ENCODE data around the gene SPRR2A. TPM values are rescaled to one million over a fixed set of nuclear protein-coding genes. Genes with fewer than 3 reads are reported as not detected.

Gene SPRR2A
- total RNA-seq, 1 experiment from 2014 or later: 7.0 TPM

Other genes with a start within 250 kb of the SPRR2A start
- 1.3 and 2.0 TPM in 2 replicates for gene LCE1B, start 245.5 kb downstream of the SPRR2A start, total RNA-seq (2022)
- not detected in 2 replicates for gene LCE1A, start 230.0 kb downstream of the SPRR2A start, total RNA-seq (2022)
- gene LCE6A, start 214.7 kb downstream of the SPRR2A start, total RNA-seq (2022): not detected in 2 replicates
- gene LCE7A, start 197.5 kb downstream of the SPRR2A start, total RNA-seq (2022): not detected in 2 replicates
- gene SMCP, start 179.2 kb downstream of the SPRR2A start, total RNA-seq (2022): not detected in 2 replicates
- gene IVL, start 149.0 kb downstream of the SPRR2A start, total RNA-seq (2022): 0.33 and 0.56 TPM in 2 replicates
- not detected in 2 replicates for gene SPRR5, start 110.3 kb downstream of the SPRR2A start, total RNA-seq (2022)
- gene SPRR4, start 86.9 kb downstream of the SPRR2A start, total RNA-seq (2022): not detected in 2 replicates
- not detected in 2 replicates for gene SPRR1A, start 73.4 kb downstream of the SPRR2A start, total RNA-seq (2022)
- gene SPRR3, start 55.8 kb downstream of the SPRR2A start, total RNA-seq (2022): not detected in 2 replicates
- 3.5 and 4.0 TPM in 2 replicates for gene SPRR1B, start 26.3 kb downstream of the SPRR2A start, total RNA-seq (2022)
- gene SPRR2D, start 16.4 kb downstream of the SPRR2A start, total RNA-seq (2022): 430 and 1,071 TPM in 2 replicates
- gene SPRR2B, start 14.1 kb upstream of the SPRR2A start, total RNA-seq (2022): not detected in 2 replicates
- not detected in 2 replicates for gene SPRR2E, start 37.0 kb upstream of the SPRR2A start, total RNA-seq (2022)
- gene SPRR2F, start 56.0 kb upstream of the SPRR2A start, total RNA-seq (2022): not detected in 2 replicates
- not detected in 2 replicates for gene SPRR2G, start 93.4 kb upstream of the SPRR2A start, total RNA-seq (2022)
- gene LELP1, start 145.9 kb upstream of the SPRR2A start, total RNA-seq (2022): not detected in 2 replicates
- gene PRR9, start 160.1 kb upstream of the SPRR2A start, total RNA-seq (2022): not detected in 2 replicates
- gene LORICRIN, start 202.2 kb upstream of the SPRR2A start, total RNA-seq (2022): not detected in 2 replicates

All from MCF 10A (cell line).